Measurements from ENCODE around the gene TRIM63.

TRIM63 gene

GRCh38 chr1:26023826-26024225, 43.6 kb downstream of the TRIM63 start:
- no peak for TF ChIP-seq CTCF (IDR thresholded peaks at IDR 0.05; ENCODE audit: insufficient read depth, low read depth, low read length, missing control alignments)
- no peak overlapping the region for H3K4me3 ChIP-seq (ENCODE audit: low read depth, low read length)
- DNase-seq (ENCODE audit: low read depth): no peak

DNA sequence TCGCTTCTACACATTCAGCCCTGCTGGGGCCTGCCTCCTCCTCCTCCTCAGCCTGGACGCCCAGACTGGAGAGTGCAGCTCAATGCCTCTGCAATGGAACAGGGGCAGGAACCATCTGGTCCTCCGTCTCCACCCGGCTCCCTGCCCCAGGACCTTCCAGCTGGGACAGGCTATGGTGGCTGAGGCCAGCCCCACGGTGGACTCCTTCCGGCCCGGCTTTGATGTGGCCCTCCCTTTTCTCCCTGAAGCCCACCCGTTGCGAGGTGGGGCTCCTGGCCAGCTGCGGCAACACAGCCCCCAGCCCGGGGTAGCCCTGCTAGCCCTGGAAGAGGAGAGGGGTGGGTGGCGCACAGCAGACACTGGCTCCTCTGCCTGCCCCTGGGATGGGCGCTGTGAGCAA, 44.4 kb downstream of the TRIM63 start:
- DNase-seq (ENCODE audit: low read depth): no peak
- TF ChIP-seq CTCF (IDR thresholded peaks at IDR 0.05; ENCODE audit: insufficient read depth, low read depth, low read length, missing control alignments): no peak
- no peak overlapping the region for H3K4me3 ChIP-seq (ENCODE audit: low read depth, low read length)

- H3K4me3 ChIP-seq (ENCODE audit: low read depth, low read length): no peak overlapping the region
- no peak for TF ChIP-seq CTCF (IDR thresholded peaks at IDR 0.05; ENCODE audit: insufficient read depth, low read depth, low read length, missing control alignments)
- DNase-seq (ENCODE audit: low read depth): no peak
Measured at GRCh38 chr1:26022404-26022779, 45.0 kb downstream of the TRIM63 start.

GRCh38 chr1:26021647-26022403, 45.6 kb downstream of the TRIM63 start, which contains the start of gene EXTL1:
Gene EXTL1, plus strand, starts transcription at chr1:26021775. Its CDS starts 872 bp downstream, at chr1:26022647.
- no peak for DNase-seq (ENCODE audit: low read depth)
- H3K4me3 ChIP-seq (ENCODE audit: low read depth, low read length): no peak within 1 kb of the TSS

GRCh38 chr1:26020941-26021646, 46.3 kb downstream of the TRIM63 start:
- H3K4me3 ChIP-seq (ENCODE audit: low read depth, low read length): no peak overlapping the region
- DNase-seq (ENCODE audit: low read depth): no peak
- no peak for TF ChIP-seq CTCF (IDR thresholded peaks at IDR 0.05; ENCODE audit: insufficient read depth, low read depth, low read length, missing control alignments)

More at GRCh38 chr1:26021647-26022403, 45.6 kb downstream of the TRIM63 start, which contains the start of gene EXTL1:
- TF ChIP-seq CTCF (IDR thresholded peaks at IDR 0.05; ENCODE audit: insufficient read depth, low read depth, low read length, missing control alignments): no peak

- no peak for TF ChIP-seq CTCF (IDR thresholded peaks at IDR 0.05; ENCODE audit: insufficient read depth, low read depth, low read length, missing control alignments)
- no peak for DNase-seq (ENCODE audit: low read depth)
- no peak overlapping the region for H3K4me3 ChIP-seq (ENCODE audit: low read depth, low read length)
Measured at GRCh38 chr1:26020330-26020768, 47.1 kb downstream of the TRIM63 start.
